Endothelial cell (in vitro differentiated cells): Measurements from ENCODE around the gene LRRC27. TPM values are rescaled to one million over a fixed set of nuclear protein-coding genes. Genes with fewer than 3 reads are reported as not detected.
"Not testable (repeated sequence)": the region's sequence is repeated elsewhere in the genome, so short reads cannot be mapped to it uniquely, and the experiment has no call there.

Experiments used
- DNase-seq: peaks from one replicate; pipeline ENCODE4 v3.0.0; 2021; ENCODE audit warnings: low spot score
- H3K27ac Mint-ChIP-seq: one replicate; pipeline ENCODE4 v1.8.0; 2021; ENCODE audit warnings: mixed read lengths, inconsistent platforms; ENCODE audit not compliant: unreplicated experiment
- H3K27me3 Mint-ChIP-seq: one replicate; pipeline ENCODE4 v1.8.0; 2021; ENCODE audit warnings: mild to moderate bottlenecking, moderate library complexity, mixed read lengths, inconsistent platforms; ENCODE audit not compliant: unreplicated experiment
- H3K36me3 Mint-ChIP-seq: one replicate; pipeline ENCODE4 v1.8.0; 2021; ENCODE audit warnings: mild to moderate bottlenecking, low read depth, mixed read lengths, inconsistent platforms; ENCODE audit not compliant: unreplicated experiment
- H3K4me1 Mint-ChIP-seq: one replicate; pipeline ENCODE4 v1.8.0; 2021; ENCODE audit warnings: mild to moderate bottlenecking, mixed read lengths, inconsistent platforms; ENCODE audit not compliant: unreplicated experiment
- H3K4me3 Mint-ChIP-seq: one replicate; pipeline ENCODE4 v1.8.0; 2021; ENCODE audit warnings: mild to moderate bottlenecking, mixed read lengths, inconsistent platforms; ENCODE audit not compliant: unreplicated experiment
- H3K9me3 Mint-ChIP-seq: one replicate; pipeline ENCODE4 v1.8.0; 2021; ENCODE audit warnings: mixed read lengths, inconsistent platforms; ENCODE audit not compliant: unreplicated experiment
- CTCF ChIP-seq: fragments of 200-600 bp; sonication (generic); IDR thresholded peaks from one replicate; pipeline ENCODE4 v1.5.0; 2021; ENCODE audit warnings: antibody characterized with exemption; ENCODE audit not compliant: unreplicated experiment
- total RNA-seq: library from RNA; stranded (reverse); fragmentation: NEBNext Ultra II Directional; extraction: Animal tissue kit (Norgen Biotek cat#: 25700); gene quantifications from one replicate; pipeline ENCODE4 v1.2.1, GENCODE V29; 2021; ENCODE audit not compliant: unreplicated experiment

LRRC27 gene
- total RNA-seq, 1 donor from 2014 or later, result 11.1 TPM

- Mint-ChIP-seq H3K4me3 (no peak overlapping the region), H3K36me3 (peaks cover 18% of the 10 kb centered on the region), H3K9me3 (no peaks in the 10 kb centered on the region), H3K27me3 (peaks cover 9% of the 10 kb centered on the region), H3K4me1 (peaks cover 2% of the 10 kb centered on the region), H3K27ac (no peak overlapping the region)
- DNase-seq, result no peak
- no peak for TF ChIP-seq CTCF
Observed at GRCh38 chr10:132351611-132352010, 19.6 kb downstream of the LRRC27 start.

- TF ChIP-seq CTCF, result peak; percentile 66
- Mint-ChIP-seq H3K27me3 (peaks cover 12% of the 10 kb centered on the region), H3K36me3 (peaks cover 19% of the 10 kb centered on the region), H3K4me3 (peak overlapping the region; percentile 85)
- not testable (repeated sequence) for H3K4me1 Mint-ChIP-seq, H3K9me3 Mint-ChIP-seq, H3K27ac Mint-ChIP-seq
- peak; percentile 88 for DNase-seq
Observed at GRCh38 chr10:132352462-132353308, 20.7 kb downstream of the LRRC27 start.

DNA sequence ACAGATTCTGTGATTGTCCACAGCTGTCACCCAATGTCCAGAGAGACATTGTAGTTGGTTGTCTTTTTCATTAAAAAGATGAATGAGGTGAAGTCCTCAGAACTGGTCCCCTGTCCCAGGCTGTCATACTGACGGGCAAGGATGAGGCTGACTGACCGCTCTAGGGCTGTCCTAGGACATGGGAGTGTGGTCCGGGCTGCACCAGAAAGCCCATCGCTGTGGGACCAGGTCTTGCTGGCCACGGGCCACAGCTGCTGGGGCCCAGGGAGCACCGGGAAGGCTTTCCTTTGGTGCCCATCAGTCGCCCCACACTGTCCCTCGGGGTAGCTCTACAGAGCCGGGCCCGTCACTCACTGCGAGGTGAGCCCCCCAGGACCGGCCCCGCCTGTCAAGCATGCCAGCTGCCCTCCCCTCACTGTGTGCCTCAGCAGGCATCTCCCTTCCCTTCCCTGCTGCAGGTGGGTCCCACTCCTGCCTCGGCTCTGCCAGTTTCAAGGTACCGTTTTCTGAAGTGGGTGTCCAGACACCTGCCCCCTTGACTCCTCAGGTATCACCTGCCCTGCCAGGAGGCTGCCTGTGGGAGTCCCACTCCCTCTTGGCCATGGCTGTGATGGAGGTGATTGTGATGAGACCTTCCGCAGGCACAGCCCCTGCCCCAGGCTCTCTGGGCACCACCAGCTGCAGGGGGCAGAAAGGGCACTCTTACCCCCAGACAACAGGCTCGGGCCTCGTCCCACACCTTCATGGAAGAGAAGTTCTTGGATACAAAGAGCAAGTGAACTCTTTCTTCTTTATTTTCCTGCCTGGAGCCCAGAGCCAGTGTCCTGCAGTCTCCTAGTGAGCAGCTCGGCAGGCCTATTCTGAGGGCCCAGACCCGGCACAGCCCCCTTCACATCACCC lies 21.7 kb downstream of the LRRC27 start:
- Mint-ChIP-seq H3K9me3 (no peaks in the 10 kb centered on the region), H3K27me3 (peaks cover 12% of the 10 kb centered on the region), H3K4me1 (peaks cover 2% of the 10 kb centered on the region), H3K36me3 (peaks cover 15% of the 10 kb centered on the region), H3K27ac (peak overlapping the region; percentile 80), H3K4me3 (no peak overlapping the region)
- no peak for TF ChIP-seq CTCF
- no peak for DNase-seq

DNA sequence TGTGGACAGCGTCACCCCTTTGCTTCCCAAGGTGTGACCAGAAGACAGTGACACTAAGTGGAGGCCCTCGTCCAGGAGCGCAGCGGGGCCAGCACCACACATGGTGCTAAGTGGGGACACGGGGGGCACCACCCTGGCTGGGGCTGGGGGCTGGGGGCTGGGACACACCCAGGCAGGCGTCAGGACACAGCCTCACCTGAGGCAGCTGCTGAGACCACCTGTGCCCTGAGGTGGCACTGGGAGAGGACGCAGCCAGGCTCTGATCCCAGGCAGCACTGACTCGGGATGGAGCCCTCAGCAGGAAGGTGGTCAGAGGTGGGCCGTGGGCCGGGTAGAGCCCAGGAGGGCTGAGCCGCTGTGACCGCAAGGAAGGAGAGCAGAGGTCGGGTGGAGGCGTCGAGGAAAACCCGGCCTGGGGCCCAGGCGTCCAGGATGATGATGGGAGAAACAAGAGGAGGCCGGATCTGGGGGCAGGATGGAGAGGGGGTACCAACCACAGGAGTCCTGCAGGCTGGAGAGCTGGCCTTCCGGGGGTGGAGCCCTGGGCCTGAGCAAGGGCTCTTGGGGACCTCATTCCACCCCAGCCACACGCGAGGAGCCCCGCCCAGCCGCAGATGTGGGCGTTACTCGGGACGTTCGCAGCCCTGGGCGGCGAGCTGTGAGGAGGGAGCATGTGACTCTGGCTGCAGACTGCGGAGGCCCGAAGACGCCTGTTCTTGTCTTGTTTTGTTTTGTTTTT lies 22.5 kb downstream of the LRRC27 start:
- no peak for DNase-seq
- TF ChIP-seq CTCF, result no peak
- Mint-ChIP-seq H3K27ac (no peak overlapping the region), H3K36me3 (peaks cover 15% of the 10 kb centered on the region), H3K4me1 (peaks cover 2% of the 10 kb centered on the region), H3K9me3 (no peaks in the 10 kb centered on the region), H3K4me3 (no peak overlapping the region), H3K27me3 (peaks cover 12% of the 10 kb centered on the region)
